GM19395 (cell line): ENCODE measurements around the gene FZD4.
A peak's percentile ranks its signal among the peaks of the same experiment; 100 is the strongest.
"Not testable (repeated sequence)": the region's sequence is repeated elsewhere in the genome, so short reads cannot be mapped to it uniquely, and the experiment has no call there.

Experiments used
- ATAC-seq: cut with Tn5 transposase; IDR thresholded peaks from one replicate; pipeline ENCODE4 v1.9.1; 2021; ENCODE audit warnings: mild to moderate bottlenecking, moderate library complexity; ENCODE audit not compliant: unreplicated experiment

FZD4 gene

GRCh38 chr11:86977441-86978050 lies 22.4 kb upstream of the FZD4 start:
- no peak for ATAC-seq

- ATAC-seq: no peak
Observed at GRCh38 chr11:86972734-86973133, 17.5 kb upstream of the FZD4 start.

GRCh38 chr11:86969258-86969657 lies 14.1 kb upstream of the FZD4 start:
- ATAC-seq: no peak

GRCh38 chr11:86967601-86968000 lies 12.4 kb upstream of the FZD4 start:
- ATAC-seq: not testable (repeated sequence)

GRCh38 chr11:86957976-86958646 lies 2.9 kb upstream of the FZD4 start:
- ATAC-seq: no peak

- no peak for ATAC-seq
Observed at GRCh38 chr11:86956905-86957195, 1.7 kb upstream of the FZD4 start.

- ATAC-seq: no peak
Observed at GRCh38 chr11:86955111-86955360, 159 bp downstream of the FZD4 start.

- peak; percentile 10 for ATAC-seq
Observed at GRCh38 chr11:86954269-86955110, 705 bp downstream of the FZD4 start.

- ATAC-seq: no peak
Observed at GRCh38 chr11:86952221-86952875, 2.8 kb downstream of the FZD4 start.

GRCh38 chr11:86951706-86952105 lies 3.5 kb downstream of the FZD4 start:
- no peak for ATAC-seq

- ATAC-seq: no peak
Observed at GRCh38 chr11:86950661-86950995, 4.6 kb downstream of the FZD4 start.

GRCh38 chr11:86949995-86950660 lies 5.1 kb downstream of the FZD4 start:
- no peak for ATAC-seq

- ATAC-seq: no peak
Observed at GRCh38 chr11:86948733-86949132, 6.5 kb downstream of the FZD4 start.

GRCh38 chr11:86947541-86947940 lies 7.7 kb downstream of the FZD4 start:
- ATAC-seq: no peak

- ATAC-seq: not testable (repeated sequence)
Observed at GRCh38 chr11:86943505-86943904, 11.7 kb downstream of the FZD4 start.

GRCh38 chr11:86941871-86942599 lies 13.2 kb downstream of the FZD4 start:
- no peak for ATAC-seq

- no peak for ATAC-seq
Observed at GRCh38 chr11:86941077-86941870, 13.9 kb downstream of the FZD4 start.

GRCh38 chr11:86940122-86940777 lies 14.9 kb downstream of the FZD4 start:
- no peak for ATAC-seq
